K562 (cell line): ENCODE results near the gene SNX9. TPM values are rescaled to one million over a fixed set of nuclear protein-coding genes. Genes with fewer than 3 reads are reported as not detected.

ENCODE experiments used
- ASH1L ChIP-seq: fragments of 450-650 bp; IDR thresholded peaks from 2 replicates; pipeline ENCODE4 v1.6.1; 2018; ENCODE audit warnings: borderline replicate concordance, mild to moderate bottlenecking, low read depth; ENCODE audit not compliant: partially characterized antibody
- CAMTA2 ChIP-seq: fragments of 250-450 bp; sonication (Bioruptor Pico); conservative IDR thresholded peaks from 2 replicates; pipeline ENCODE4 v1.5.1; 2022
- CUX1 ChIP-seq: fragments of 200-800 bp; sonication (Bioruptor generic); IDR thresholded peaks from 2 replicates; pipeline ENCODE4 v1.6.1; 2016; ENCODE audit warnings: missing genetic modification characterization, missing compliant biosample characterization
- DMBX1 ChIP-seq: fragments of 250-450 bp; sonication (Bioruptor Pico); IDR thresholded peaks from 2 replicates; pipeline ENCODE4 v1.8.0; 2022; ENCODE audit warnings: inconsistent platforms, mild to moderate bottlenecking, moderate library complexity, borderline replicate concordance
- FIP1L1 ChIP-seq: fragments of 200-400 bp; formaldehyde crosslinking; IDR thresholded peaks from 2 replicates; pipeline ENCODE4 v1.6.1; 2018; ENCODE audit warnings: mild to moderate bottlenecking, low read depth, low read length; ENCODE audit not compliant: poor library complexity, severe bottlenecking
- MCM7 ChIP-seq, 2 experiments: fragments of 450-650 bp; IDR thresholded peaks; 2 replicates each; pipeline ENCODE4 v1.6.1; 2016 to 2018
- NCOA1 ChIP-seq: fragments of 450-650 bp; IDR thresholded peaks from 2 replicates; pipeline ENCODE4 v1.6.1; 2016; ENCODE audit warnings: low read depth
- NR2C1 ChIP-seq, 2 experiments: fragments of 450-650 bp; IDR thresholded peaks; 2 replicates each; pipeline ENCODE4 v1.6.1; 2017; ENCODE audit warnings: mild to moderate bottlenecking in 2 of 2, antibody characterized with exemption in 1 of 2, inconsistent platforms in 1 of 2, missing compliant biosample characterization in 1 of 2, missing genetic modification characterization in 1 of 2
- PHB2 ChIP-seq: fragments of 450-650 bp; IDR thresholded peaks from 2 replicates; pipeline ENCODE4 v1.6.1; 2017; ENCODE audit warnings: low read depth
- PPARD ChIP-seq: fragments of 250-450 bp; sonication (Bioruptor Pico); IDR thresholded peaks from 2 replicates; pipeline ENCODE4 v1.8.0; 2022; ENCODE audit warnings: inconsistent platforms, mild to moderate bottlenecking, moderate library complexity
- SREBF1 ChIP-seq: fragments of 150-350 bp; IDR thresholded peaks from 2 replicates; pipeline ENCODE4 v1.6.1; 2014; ENCODE audit warnings: antibody characterized with exemption, low read depth, low read length, borderline replicate concordance
- TEAD4 ChIP-seq, 2 experiments: sonication (generic) in 1 of 2; formaldehyde crosslinking in 1 of 2; IDR thresholded peaks; 2 replicates each; pipeline versions ENCODE4 v1.6.1 to v1.8.0; 2012 to 2022; ENCODE audit warnings: borderline replicate concordance in 1 of 2, inconsistent platforms in 1 of 2, low read length in 1 of 2, mild to moderate bottlenecking in 1 of 2, missing genetic modification reagents in 1 of 2
- TOE1 ChIP-seq, 2 experiments: fragments of 450-650 bp in 1 of 2; sonication (generic) in 1 of 2; formaldehyde crosslinking in 1 of 2; IDR thresholded peaks; 2 replicates each; pipeline versions ENCODE4 v1.7.1 to v1.8.0; 2016 to 2022; ENCODE audit warnings: borderline replicate concordance in 2 of 2, mild to moderate bottlenecking in 2 of 2, antibody characterized with exemption in 1 of 2, inconsistent platforms in 1 of 2, low read depth in 1 of 2, missing genetic modification reagents in 1 of 2, moderate library complexity in 1 of 2
- ZBTB17 ChIP-seq: fragments of 450-650 bp; formaldehyde crosslinking; IDR thresholded peaks from 2 replicates; pipeline ENCODE4 v1.4.0; 2020; ENCODE audit warnings: mild to moderate bottlenecking
- ZNF444 ChIP-seq: fragments of 250-450 bp; sonication (Bioruptor Pico); IDR thresholded peaks from 2 replicates; pipeline ENCODE4 v1.4.0; 2020; ENCODE audit warnings: mild to moderate bottlenecking, moderate library complexity
- polyA plus RNA-seq, 8 experiments: library from polyadenylated mRNA; depleted of rRNA in 4 of 8; stranded (reverse) in 5 of 8; unstranded in 3 of 8; fragments of >200 nt; fragmentation: Nextera tagmentation in 2 of 8; fragmentation: Illumina TruSeq in 1 of 8; extraction: Ambion mirVana in 2 of 8; extraction: Trizol in 1 of 8; gene quantifications; 2 replicates each; pipeline versions ENCODE4 v1.2.1 to v1.2.3, GENCODE V29; 2011 to 2014; ENCODE audit warnings: inconsistent platforms in 1 of 8, missing spikeins in 1 of 8
- total RNA-seq, 7 experiments: library from RNA; depleted of rRNA in 6 of 7; stranded (reverse); fragments of >200 nt in 6 of 7; fragmentation: Illumina TruSeq in 2 of 7; extraction: Trizol in 2 of 7; gene quantifications; 2 replicates each; pipeline versions ENCODE4 v1.2.1 to v1.2.3, GENCODE V29; 2011 to 2021; ENCODE audit warnings: low replicate concordance in 1 of 7
- TF ChIP-seq, protein P1 (sequence below), 3 experiments: IDR thresholded peaks in 2 of 3; conservative IDR thresholded peaks in 1 of 3; 2 replicates each; pipeline ENCODE4 v1.5.1; 2011 to 2012; ENCODE audit warnings: low read length in 3 of 3, mild to moderate bottlenecking in 3 of 3, control low read depth in 2 of 3, improper control_type of control experiment in 1 of 3, inconsistent platforms in 1 of 3, low read depth in 1 of 3, mixed read lengths in 1 of 3, moderate library complexity in 1 of 3; ENCODE audit not compliant: insufficient read depth in 2 of 3
- TF ChIP-seq, protein P2 (sequence below), 2 experiments: fragments of 450-650 bp in 1 of 2; IDR thresholded peaks; 2 replicates each; pipeline ENCODE4 v1.6.1; 2011 to 2017; ENCODE audit warnings: low read depth in 2 of 2, antibody characterized with exemption in 1 of 2, borderline replicate concordance in 1 of 2, low read length in 1 of 2, mild to moderate bottlenecking in 1 of 2, mixed read lengths in 1 of 2; ENCODE audit not compliant: control insufficient read depth in 1 of 2

SNX9 gene
- total and polyA plus RNA-seq, 9 of the 15 experiments (the other 6 are each of a cell fraction or from before 2014, with no cell fraction given), result 6.0 to 81.7 (median 57.1) TPM

DNA sequence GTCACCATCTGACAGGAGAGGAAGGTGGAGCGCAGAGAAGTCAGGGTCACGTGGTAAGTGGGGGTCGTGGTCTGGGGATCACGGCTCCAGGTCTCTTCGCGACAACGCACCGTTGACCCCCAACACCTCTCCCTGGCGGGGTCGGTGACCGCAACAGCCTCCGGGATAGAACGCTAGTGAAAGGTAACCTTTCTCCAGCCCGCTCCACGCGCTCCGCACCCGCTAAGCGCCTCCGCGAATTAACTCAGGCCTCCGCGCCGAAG, 158.0 kb downstream of the SNX9 start (continued):
- TF ChIP-seq PHB2, result no peak
- TF ChIP-seq MCM7 (IDR thresholded peaks at IDR 0.05), result no peak
- no peak for TF ChIP-seq PPARD (CRISPR knock-in tag)
- no peak for TF ChIP-seq TEAD4 (IDR thresholded peaks at IDR 0.05; ENCODE audit: low read length)
- TF ChIP-seq TEAD4 (CRISPR knock-in tag; IDR thresholded peaks at IDR 0.05; ENCODE audit: borderline replicate concordance), result no peak
- TF ChIP-seq ZBTB17, result no peak
- no peak for TF ChIP-seq CUX1 (CRISPR knock-in tag)
- no peak for TF ChIP-seq FIP1L1
- no peak; the same call in 1 of the 2 replicates for TF ChIP-seq DMBX1 (CRISPR knock-in tag)
- no peak for TF ChIP-seq CAMTA2 (CRISPR knock-in tag)
- TF ChIP-seq, protein P1, sequence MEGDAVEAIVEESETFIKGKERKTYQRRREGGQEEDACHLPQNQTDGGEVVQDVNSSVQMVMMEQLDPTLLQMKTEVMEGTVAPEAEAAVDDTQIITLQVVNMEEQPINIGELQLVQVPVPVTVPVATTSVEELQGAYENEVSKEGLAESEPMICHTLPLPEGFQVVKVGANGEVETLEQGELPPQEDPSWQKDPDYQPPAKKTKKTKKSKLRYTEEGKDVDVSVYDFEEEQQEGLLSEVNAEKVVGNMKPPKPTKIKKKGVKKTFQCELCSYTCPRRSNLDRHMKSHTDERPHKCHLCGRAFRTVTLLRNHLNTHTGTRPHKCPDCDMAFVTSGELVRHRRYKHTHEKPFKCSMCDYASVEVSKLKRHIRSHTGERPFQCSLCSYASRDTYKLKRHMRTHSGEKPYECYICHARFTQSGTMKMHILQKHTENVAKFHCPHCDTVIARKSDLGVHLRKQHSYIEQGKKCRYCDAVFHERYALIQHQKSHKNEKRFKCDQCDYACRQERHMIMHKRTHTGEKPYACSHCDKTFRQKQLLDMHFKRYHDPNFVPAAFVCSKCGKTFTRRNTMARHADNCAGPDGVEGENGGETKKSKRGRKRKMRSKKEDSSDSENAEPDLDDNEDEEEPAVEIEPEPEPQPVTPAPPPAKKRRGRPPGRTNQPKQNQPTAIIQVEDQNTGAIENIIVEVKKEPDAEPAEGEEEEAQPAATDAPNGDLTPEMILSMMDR (IDR thresholded peaks at IDR 0.05 in 2 of 3, conservative IDR thresholded peaks at IDR 0.05 in 1 of 3; ENCODE audit: insufficient read depth in 2 of 3, low read depth in 1 of 3, low read length in 3 of 3), result no peak
- no peak for TF ChIP-seq NR2C1 (IDR thresholded peaks at IDR 0.05)
- TF ChIP-seq NR2C1 (tag; IDR thresholded peaks at IDR 0.05), result no peak
- TF ChIP-seq ZNF444 (CRISPR knock-in tag), result no peak
- TF ChIP-seq ASH1L, result no peak
- TF ChIP-seq TOE1 (IDR thresholded peaks at IDR 0.05; ENCODE audit: borderline replicate concordance), result peak; percentile 94
- TF ChIP-seq TOE1 (CRISPR knock-in tag; IDR thresholded peaks at IDR 0.05; ENCODE audit: borderline replicate concordance, low read depth), result no peak
- TF ChIP-seq NCOA1, result no peak
- TF ChIP-seq, protein P2, sequence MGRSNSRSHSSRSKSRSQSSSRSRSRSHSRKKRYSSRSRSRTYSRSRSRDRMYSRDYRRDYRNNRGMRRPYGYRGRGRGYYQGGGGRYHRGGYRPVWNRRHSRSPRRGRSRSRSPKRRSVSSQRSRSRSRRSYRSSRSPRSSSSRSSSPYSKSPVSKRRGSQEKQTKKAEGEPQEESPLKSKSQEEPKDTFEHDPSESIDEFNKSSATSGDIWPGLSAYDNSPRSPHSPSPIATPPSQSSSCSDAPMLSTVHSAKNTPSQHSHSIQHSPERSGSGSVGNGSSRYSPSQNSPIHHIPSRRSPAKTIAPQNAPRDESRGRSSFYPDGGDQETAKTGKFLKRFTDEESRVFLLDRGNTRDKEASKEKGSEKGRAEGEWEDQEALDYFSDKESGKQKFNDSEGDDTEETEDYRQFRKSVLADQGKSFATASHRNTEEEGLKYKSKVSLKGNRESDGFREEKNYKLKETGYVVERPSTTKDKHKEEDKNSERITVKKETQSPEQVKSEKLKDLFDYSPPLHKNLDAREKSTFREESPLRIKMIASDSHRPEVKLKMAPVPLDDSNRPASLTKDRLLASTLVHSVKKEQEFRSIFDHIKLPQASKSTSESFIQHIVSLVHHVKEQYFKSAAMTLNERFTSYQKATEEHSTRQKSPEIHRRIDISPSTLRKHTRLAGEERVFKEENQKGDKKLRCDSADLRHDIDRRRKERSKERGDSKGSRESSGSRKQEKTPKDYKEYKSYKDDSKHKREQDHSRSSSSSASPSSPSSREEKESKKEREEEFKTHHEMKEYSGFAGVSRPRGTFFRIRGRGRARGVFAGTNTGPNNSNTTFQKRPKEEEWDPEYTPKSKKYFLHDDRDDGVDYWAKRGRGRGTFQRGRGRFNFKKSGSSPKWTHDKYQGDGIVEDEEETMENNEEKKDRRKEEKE (IDR thresholded peaks at IDR 0.05; ENCODE audit: borderline replicate concordance in 1 of 2, control insufficient read depth in 1 of 2, low read depth in 2 of 2, low read length in 1 of 2), result no peak
- TF ChIP-seq SREBF1, result no peak
